Neural cell (in vitro differentiated cells): ENCODE measurements around the gene ADARB1. TPM values are rescaled to one million over a fixed set of nuclear protein-coding genes. Genes with fewer than 3 reads are reported as not detected.

Experiments
- H2AFZ ChIP-seq: fragments of 200-600, 300-800 bp; sonication (generic), shearing (Covaris generic); 2 replicates; pipeline ENCODE4 v1.6.0; 2014; ENCODE audit warnings: low read depth, mild to moderate bottlenecking, antibody characterized with exemption, low read length, moderate library complexity
- H3F3A ChIP-seq: fragments of 200-600 bp; shearing (Covaris generic); 2 replicates; pipeline ENCODE4 v1.6.1; 2016; ENCODE audit warnings: mild to moderate bottlenecking, moderate library complexity, mixed read lengths, antibody characterized with exemption, low read length; ENCODE audit not compliant: insufficient read depth, poor library complexity, severe bottlenecking
- H3K27ac ChIP-seq: fragments of 200-600, 300-800 bp; sonication (generic), shearing (Covaris generic); 2 replicates; pipeline ENCODE4 v1.5.1; 2014; ENCODE audit warnings: mild to moderate bottlenecking, low read length, moderate library complexity
- H3K27me3 ChIP-seq: fragments of 300-800, 200-600 bp; sonication (generic), shearing (Covaris generic); 2 replicates; pipeline ENCODE4 v1.6.0; 2014; ENCODE audit warnings: mild to moderate bottlenecking, low read depth, low read length, moderate library complexity; ENCODE audit not compliant: insufficient read depth
- H3K36me3 ChIP-seq: fragments of 300-800, 200-600 bp; sonication (generic), shearing (Covaris generic); 2 replicates; pipeline ENCODE4 v1.5.1; 2014; ENCODE audit warnings: mild to moderate bottlenecking, antibody characterized with exemption, low read length, moderate library complexity; ENCODE audit not compliant: insufficient read depth
- H3K4me2 ChIP-seq: fragments of 300-800, 200-600 bp; sonication (generic), shearing (Covaris generic); 2 replicates; pipeline ENCODE4 v1.6.0; 2014; ENCODE audit warnings: mild to moderate bottlenecking, low read length
- H3K4me3 ChIP-seq: fragments of 300-800, 200-600 bp; sonication (generic), shearing (Covaris generic); 2 replicates; pipeline ENCODE4 v1.5.1; 2014; ENCODE audit warnings: mild to moderate bottlenecking, low read length, moderate library complexity
- H3K79me2 ChIP-seq: fragments of 200-600 bp; shearing (Covaris generic); replicated peaks from 2 replicates; pipeline ENCODE4 v1.6.0; 2014; ENCODE audit warnings: mild to moderate bottlenecking, low read length, moderate library complexity; ENCODE audit not compliant: insufficient read depth
- H3K9ac ChIP-seq: fragments of 300-800, 200-600 bp; sonication (generic), shearing (Covaris generic); 2 replicates; pipeline ENCODE4 v1.6.1; 2016; ENCODE audit warnings: mild to moderate bottlenecking, low read length, mixed read lengths
- H3K9me2 ChIP-seq: fragments of 200-600 bp; shearing (Covaris generic); 2 replicates; pipeline ENCODE4 v1.6.1; 2016; ENCODE audit warnings: mild to moderate bottlenecking, low read length, mixed read lengths; ENCODE audit not compliant: insufficient read depth
- H3K9me3 ChIP-seq: fragments of 200-600, 300-800 bp; sonication (generic), shearing (Covaris generic); 2 replicates; pipeline ENCODE4 v1.6.1; 2016; ENCODE audit warnings: mild to moderate bottlenecking, mixed run types, low read length, moderate library complexity, mixed read lengths
- H4K20me1 ChIP-seq: fragments of 200-600 bp; shearing (Covaris generic); 2 replicates; pipeline ENCODE4 v1.6.1; 2016; ENCODE audit warnings: mild to moderate bottlenecking, mixed run types; ENCODE audit not compliant: insufficient read depth
- CTCF ChIP-seq: fragments of 450-650 bp; IDR thresholded peaks from 2 replicates; pipeline ENCODE4 v1.5.1; 2014; ENCODE audit warnings: antibody characterized with exemption, mild to moderate bottlenecking, moderate library complexity; ENCODE audit not compliant: poor library complexity, severe bottlenecking
- EP300 ChIP-seq: fragments of 450-650 bp; conservative IDR thresholded peaks from 2 replicates; pipeline ENCODE4 v1.6.1; 2014; ENCODE audit warnings: antibody characterized with exemption, mild to moderate bottlenecking, moderate library complexity; ENCODE audit not compliant: poor library complexity, severe bottlenecking
- EZH2 ChIP-seq: fragments of 200-600, 300-800 bp; shearing (Covaris generic), sonication (generic); IDR thresholded peaks from 2 replicates; pipeline ENCODE4 v1.6.1; 2014; ENCODE audit warnings: antibody characterized with exemption, low read length, borderline replicate concordance, mild to moderate bottlenecking; ENCODE audit not compliant: insufficient read depth, poor library complexity, severe bottlenecking
- MXI1 ChIP-seq: fragments of 450-650 bp; conservative IDR thresholded peaks from 2 replicates; pipeline ENCODE4 v1.6.1; 2014; ENCODE audit warnings: antibody characterized with exemption, mild to moderate bottlenecking; ENCODE audit not compliant: poor library complexity, severe bottlenecking
- POLR2AphosphoS5 ChIP-seq: IDR thresholded peaks from 2 replicates; pipeline ENCODE4 v1.6.1; 2012
- RAD21 ChIP-seq: fragments of 450-650 bp; conservative IDR thresholded peaks from 2 replicates; pipeline ENCODE4 v1.6.1; 2014; ENCODE audit warnings: antibody characterized with exemption, mild to moderate bottlenecking, moderate library complexity
- REST ChIP-seq: IDR thresholded peaks from 2 replicates; pipeline ENCODE4 v1.6.1; 2012; ENCODE audit warnings: borderline replicate concordance
- SMC3 ChIP-seq: fragments of 450-650 bp; conservative IDR thresholded peaks from 2 replicates; pipeline ENCODE4 v1.6.1; 2014; ENCODE audit warnings: antibody characterized with exemption, mild to moderate bottlenecking, moderate library complexity; ENCODE audit not compliant: poor library complexity
- TAF1 ChIP-seq: IDR thresholded peaks from 2 replicates; pipeline ENCODE4 v1.6.1; 2012; ENCODE audit warnings: low read depth
- polyA plus RNA-seq: library from polyadenylated mRNA; depleted of rRNA; stranded (reverse); fragments of >200 nt; gene quantifications from 2 replicates; pipeline ENCODE4 v1.2.3, GENCODE V29; 2014

ADARB1 gene
- polyA plus RNA-seq, 1 donor from 2014 or later: 8.9 TPM

GRCh38 chr21:45260191-45260825, 185.9 kb downstream of the ADARB1 start:
- H3K79me2 ChIP-seq: no peaks in the 10 kb centered on the region
- no peaks in the 10 kb centered on the region for H3F3A ChIP-seq
- no peak overlapping the region for H2AFZ ChIP-seq
- no peak overlapping the region for H3K4me2 ChIP-seq
- H3K27me3 ChIP-seq: no peaks in the 10 kb centered on the region
- no peak overlapping the region for H3K27ac ChIP-seq
- TF ChIP-seq POLR2AphosphoS5: no peak
- no peak for TF ChIP-seq CTCF
- TF ChIP-seq EZH2: no peak
- no peak for TF ChIP-seq RAD21
- no peak for TF ChIP-seq EP300
- no peak for TF ChIP-seq SMC3
- TF ChIP-seq MXI1: no peak
- TF ChIP-seq REST: no peak
- H3K4me3 ChIP-seq: no peak overlapping the region
- no peaks in the 10 kb centered on the region for H4K20me1 ChIP-seq
- H3K36me3 ChIP-seq: no peaks in the 10 kb centered on the region
- no peak overlapping the region for H3K9ac ChIP-seq
- H3K9me3 ChIP-seq: no peaks in the 10 kb centered on the region
- no peaks in the 10 kb centered on the region for H3K9me2 ChIP-seq

GRCh38 chr21:45261093-45261492, 186.7 kb downstream of the ADARB1 start:
- H2AFZ ChIP-seq: no peak overlapping the region
- no peaks in the 10 kb centered on the region for H4K20me1 ChIP-seq
- H3K79me2 ChIP-seq: no peaks in the 10 kb centered on the region
- no peak overlapping the region for H3K27ac ChIP-seq
- H3K36me3 ChIP-seq: no peaks in the 10 kb centered on the region
- no peak overlapping the region for H3K9ac ChIP-seq
- H3F3A ChIP-seq: no peaks in the 10 kb centered on the region
- H3K9me3 ChIP-seq: no peaks in the 10 kb centered on the region
- no peak overlapping the region for H3K4me2 ChIP-seq
- no peak overlapping the region for H3K4me3 ChIP-seq
- no peak for TF ChIP-seq EZH2
- no peak for TF ChIP-seq REST
- TF ChIP-seq TAF1: no peak
- no peak for TF ChIP-seq CTCF
- no peak for TF ChIP-seq POLR2AphosphoS5
- TF ChIP-seq EP300: no peak
- no peak for TF ChIP-seq MXI1
- no peak for TF ChIP-seq SMC3
- no peak for TF ChIP-seq RAD21
- H3K9me2 ChIP-seq: no peaks in the 10 kb centered on the region
- H3K27me3 ChIP-seq: no peaks in the 10 kb centered on the region
